ENCODE data around the gene GATA3.

- TF ChIP-seq CTCF (IDR thresholded peaks at IDR 0.05) = no peak
- TF ChIP-seq POLR2AphosphoS5 (IDR thresholded peaks at IDR 0.05) = no peak
- no peak for TF ChIP-seq POLR2A (IDR thresholded peaks at IDR 0.05)
Observed at GRCh38 chr10:8049045-8049864, 5.2 kb upstream of the GATA3 start.

All from breast epithelium (tissue), 3 donors.